HG02973 (cell line): Measurements from ENCODE around the gene CYB5R4.

Experiments
- ATAC-seq: cut with Tn5 transposase; IDR thresholded peaks from one replicate; pipeline ENCODE4 v1.9.1; 2021; ENCODE audit warnings: moderate library complexity; ENCODE audit not compliant: unreplicated experiment

CYB5R4 gene

GRCh38 chr6:83859410-83860358 lies at the start of gene CYB5R4:
Gene CYB5R4, plus strand, starts transcription at chr6:83859689. Its CDS starts 94 bp downstream, at chr6:83859783.
- peak; percentile 96 for ATAC-seq

GRCh38 chr6:83812595-83812994 lies 46.9 kb upstream of the CYB5R4 start:
- ATAC-seq = no peak

GRCh38 chr6:83815631-83816272 lies 43.7 kb upstream of the CYB5R4 start:
- ATAC-seq = no peak

GRCh38 chr6:83822629-83823169 lies 36.8 kb upstream of the CYB5R4 start:
- no peak for ATAC-seq

GRCh38 chr6:83824388-83824801 lies 35.1 kb upstream of the CYB5R4 start:
- ATAC-seq = no peak

- no peak for ATAC-seq
These were observed 34.7 kb upstream of the CYB5R4 start for GRCh38 chr6:83824831-83825230.

- no peak for ATAC-seq
These were observed 32.4 kb upstream of the CYB5R4 start for GRCh38 chr6:83827050-83827449.

- ATAC-seq = no peak
These were observed 20.8 kb upstream of the CYB5R4 start for GRCh38 chr6:83838727-83839126.

GRCh38 chr6:83844170-83844569 lies 15.3 kb upstream of the CYB5R4 start:
- no peak for ATAC-seq

GRCh38 chr6:83846291-83846690 lies 13.2 kb upstream of the CYB5R4 start:
- ATAC-seq = no peak

- peak; percentile 95 for ATAC-seq
These were observed 12.3 kb upstream of the CYB5R4 start for GRCh38 chr6:83847179-83847578.

GRCh38 chr6:83849127-83849526 lies 10.4 kb upstream of the CYB5R4 start:
- ATAC-seq = no peak

- no peak for ATAC-seq
These were observed 9.9 kb upstream of the CYB5R4 start for GRCh38 chr6:83849610-83850009.

GRCh38 chr6:83852528-83853177 lies 6.8 kb upstream of the CYB5R4 start:
- no peak for ATAC-seq

- no peak for ATAC-seq
These were observed 6.1 kb upstream of the CYB5R4 start, which contains the start of gene RIPPLY2 for GRCh38 chr6:83853178-83854000. Gene RIPPLY2, plus strand, starts transcription at chr6:83853360. Its CDS starts 57 bp downstream, at chr6:83853417.

GRCh38 chr6:83854001-83854501 lies 5.4 kb upstream of the CYB5R4 start:
- ATAC-seq = no peak

- no peak for ATAC-seq
These were observed 4.7 kb upstream of the CYB5R4 start for GRCh38 chr6:83854766-83855165.

GRCh38 chr6:83860359-83860755 lies 868 bp downstream of the CYB5R4 start:
- no peak for ATAC-seq

- ATAC-seq = no peak
These were observed 1.4 kb downstream of the CYB5R4 start for GRCh38 chr6:83860782-83861495.
